Ishikawa (cell line): ENCODE data around the gene MAST4.

Source experiments
- EGR1 ChIP-seq: IDR thresholded peaks from 2 replicates; pipeline ENCODE4 v1.6.1; 2012
- TF ChIP-seq, protein P1 (sequence below): IDR thresholded peaks from 2 replicates; pipeline ENCODE4 v1.6.1; 2012; ENCODE audit warnings: low read depth, mild to moderate bottlenecking
- TF ChIP-seq, protein P2 (sequence below): IDR thresholded peaks from 2 replicates; pipeline ENCODE4 v1.6.1; 2012

DNA sequence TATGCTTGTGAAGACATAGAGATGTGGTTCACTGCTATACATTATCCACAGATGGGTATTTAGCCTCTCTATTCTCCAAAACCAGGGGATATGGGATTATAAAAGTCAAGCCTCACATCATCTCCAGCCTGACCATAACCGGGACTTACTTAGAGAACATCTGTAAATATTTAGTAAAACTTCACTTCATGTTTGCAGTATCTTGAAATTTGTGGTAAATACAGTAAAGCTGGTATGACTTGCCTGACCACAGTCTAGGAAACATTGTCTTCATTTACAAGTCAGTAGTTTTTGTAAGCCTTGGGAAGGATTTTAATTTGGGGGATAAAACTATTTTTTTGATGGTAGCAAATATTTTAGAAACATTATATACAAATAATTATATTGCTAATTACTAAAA is 64.2 kb downstream of the MAST4 start:
- TF ChIP-seq EGR1 = no peak
- TF ChIP-seq, protein P1, sequence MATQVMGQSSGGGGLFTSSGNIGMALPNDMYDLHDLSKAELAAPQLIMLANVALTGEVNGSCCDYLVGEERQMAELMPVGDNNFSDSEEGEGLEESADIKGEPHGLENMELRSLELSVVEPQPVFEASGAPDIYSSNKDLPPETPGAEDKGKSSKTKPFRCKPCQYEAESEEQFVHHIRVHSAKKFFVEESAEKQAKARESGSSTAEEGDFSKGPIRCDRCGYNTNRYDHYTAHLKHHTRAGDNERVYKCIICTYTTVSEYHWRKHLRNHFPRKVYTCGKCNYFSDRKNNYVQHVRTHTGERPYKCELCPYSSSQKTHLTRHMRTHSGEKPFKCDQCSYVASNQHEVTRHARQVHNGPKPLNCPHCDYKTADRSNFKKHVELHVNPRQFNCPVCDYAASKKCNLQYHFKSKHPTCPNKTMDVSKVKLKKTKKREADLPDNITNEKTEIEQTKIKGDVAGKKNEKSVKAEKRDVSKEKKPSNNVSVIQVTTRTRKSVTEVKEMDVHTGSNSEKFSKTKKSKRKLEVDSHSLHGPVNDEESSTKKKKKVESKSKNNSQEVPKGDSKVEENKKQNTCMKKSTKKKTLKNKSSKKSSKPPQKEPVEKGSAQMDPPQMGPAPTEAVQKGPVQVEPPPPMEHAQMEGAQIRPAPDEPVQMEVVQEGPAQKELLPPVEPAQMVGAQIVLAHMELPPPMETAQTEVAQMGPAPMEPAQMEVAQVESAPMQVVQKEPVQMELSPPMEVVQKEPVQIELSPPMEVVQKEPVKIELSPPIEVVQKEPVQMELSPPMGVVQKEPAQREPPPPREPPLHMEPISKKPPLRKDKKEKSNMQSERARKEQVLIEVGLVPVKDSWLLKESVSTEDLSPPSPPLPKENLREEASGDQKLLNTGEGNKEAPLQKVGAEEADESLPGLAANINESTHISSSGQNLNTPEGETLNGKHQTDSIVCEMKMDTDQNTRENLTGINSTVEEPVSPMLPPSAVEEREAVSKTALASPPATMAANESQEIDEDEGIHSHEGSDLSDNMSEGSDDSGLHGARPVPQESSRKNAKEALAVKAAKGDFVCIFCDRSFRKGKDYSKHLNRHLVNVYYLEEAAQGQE = no peak
- TF ChIP-seq, protein P2, sequence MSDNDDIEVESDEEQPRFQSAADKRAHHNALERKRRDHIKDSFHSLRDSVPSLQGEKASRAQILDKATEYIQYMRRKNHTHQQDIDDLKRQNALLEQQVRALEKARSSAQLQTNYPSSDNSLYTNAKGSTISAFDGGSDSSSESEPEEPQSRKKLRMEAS = no peak
